Astrocyte of the cerebellum (primary cell): ENCODE measurements around the gene GPHB5.

Source experiments
- DNase-seq: peaks from one replicate; pipeline ENCODE4 v3.0.0-alpha.2; 2011; ENCODE audit warnings: low read depth
- H3K4me3 ChIP-seq: 2 replicates; pipeline ENCODE4 v1.5.1; 2011; ENCODE audit warnings: mild to moderate bottlenecking, low read depth, low read length, moderate library complexity
- CTCF ChIP-seq: IDR thresholded peaks from 2 replicates; pipeline ENCODE4 v1.5.1; 2012; ENCODE audit warnings: low read length, low read depth, moderate library complexity, mild to moderate bottlenecking; ENCODE audit errors: missing control alignments
- in situ Hi-C: cut with HindIII; loops from 2 replicates; pipeline ENCODE4 v1.10.0; 2017; ENCODE audit warnings: low sequenced_read_pairs

Gene GPHB5

GRCh38 chr14:63318835-63319234 is at the start of gene GPHB5:
Gene GPHB5 (minus strand): TSS chr14:63318935. CDS start chr14:63317849, 1,086 bp downstream.
- in situ Hi-C loops, result no loop called here
- TF ChIP-seq CTCF, result no peak
- H3K4me3 ChIP-seq, result no peak within 1 kb of the TSS
- DNase-seq, result no peak

- TF ChIP-seq CTCF, result no peak
- in situ Hi-C loops, result no loop called here
- H3K4me3 ChIP-seq, result no peak overlapping the region
- DNase-seq, result no peak
These were observed 49.1 kb upstream of the GPHB5 start for GRCh38 chr14:63367742-63368364.

- DNase-seq, result no peak
- no peak for TF ChIP-seq CTCF
- H3K4me3 ChIP-seq, result no peak overlapping the region
- in situ Hi-C loops, result no loop called here
These were observed 43.7 kb upstream of the GPHB5 start for GRCh38 chr14:63362389-63362819.

- in situ Hi-C loops, result no loop called here
- H3K4me3 ChIP-seq, result no peak overlapping the region
- no peak for TF ChIP-seq CTCF
- DNase-seq, result no peak
These were observed 43.1 kb upstream of the GPHB5 start for GRCh38 chr14:63361790-63362189.

GRCh38 chr14:63357841-63358240 is 39.1 kb upstream of the GPHB5 start:
- no peak for TF ChIP-seq CTCF
- no peak overlapping the region for H3K4me3 ChIP-seq
- in situ Hi-C loops, result no loop called here
- DNase-seq, result no peak

GRCh38 chr14:63345826-63346225 is 27.1 kb upstream of the GPHB5 start:
- in situ Hi-C loops, result no loop called here
- no peak overlapping the region for H3K4me3 ChIP-seq
- no peak for DNase-seq
- no peak for TF ChIP-seq CTCF
